Activated naive CD8-positive, alpha-beta T cell treated with anti-CD3 and anti-CD28 coated beads for 36 hours (primary cell): ENCODE results near the gene CMTM5. TPM values are rescaled to one million over a fixed set of nuclear protein-coding genes. Genes with fewer than 3 reads are reported as not detected.
"Not testable (repeated sequence)": the region's sequence is repeated elsewhere in the genome, so short reads cannot be mapped to it uniquely, and the experiment has no call there.

ENCODE experiments used
- DNase-seq: peaks from one replicate; pipeline ENCODE4 v3.0.0; 2021
- H3K27ac Mint-ChIP-seq: one replicate; pipeline ENCODE4 v1.8.0; 2022; ENCODE audit warnings: mild to moderate bottlenecking, moderate library complexity, mixed read lengths
- H3K27me3 Mint-ChIP-seq: one replicate; pipeline ENCODE4 v1.8.0; 2022; ENCODE audit warnings: mild to moderate bottlenecking, mixed read lengths
- H3K36me3 Mint-ChIP-seq: one replicate; pipeline ENCODE4 v1.8.0; 2021; ENCODE audit warnings: mild to moderate bottlenecking, mixed read lengths
- H3K4me1 Mint-ChIP-seq: one replicate; pipeline ENCODE4 v1.8.0; 2021; ENCODE audit warnings: mixed read lengths
- H3K4me3 Mint-ChIP-seq: one replicate; pipeline ENCODE4 v1.8.0; 2022; ENCODE audit warnings: mild to moderate bottlenecking, moderate library complexity, mixed read lengths
- H3K9me3 Mint-ChIP-seq: one replicate; pipeline ENCODE4 v1.8.0; 2022; ENCODE audit warnings: mixed read lengths
- total RNA-seq, 2 experiments: library from RNA; stranded (reverse); gene quantifications; one replicate each; pipeline ENCODE4 v1.2.3, GENCODE V29; 2021

CMTM5 gene
- total RNA-seq, 2 experiments from 2014 or later = not detected

GRCh38 chr14:23380197-23380914, 3.5 kb downstream of the CMTM5 start:
- Mint-ChIP-seq H3K36me3 (no peaks in the 10 kb centered on the region), H3K9me3 (no peaks in the 10 kb centered on the region), H3K27ac (no peak overlapping the region), H3K4me1 (no peaks in the 10 kb centered on the region), H3K4me3 (no peak overlapping the region), H3K27me3 (peaks cover 11% of the 10 kb centered on the region)
- no peak for DNase-seq

GRCh38 chr14:23380976-23381375, 4.1 kb downstream of the CMTM5 start:
- Mint-ChIP-seq H3K27ac (no peak overlapping the region), H3K4me1 (no peaks in the 10 kb centered on the region), H3K4me3 (no peak overlapping the region), H3K27me3 (peaks cover 11% of the 10 kb centered on the region), H3K36me3 (no peaks in the 10 kb centered on the region), H3K9me3 (no peaks in the 10 kb centered on the region)
- DNase-seq = no peak

- Mint-ChIP-seq H3K9me3 (no peaks in the 10 kb centered on the region), H3K4me1 (no peaks in the 10 kb centered on the region), H3K27me3 (peaks cover 11% of the 10 kb centered on the region), H3K4me3 (no peak overlapping the region), H3K36me3 (no peaks in the 10 kb centered on the region), H3K27ac (no peak overlapping the region)
- DNase-seq = no peak
Observed at GRCh38 chr14:23381871-23382270, 5.0 kb downstream of the CMTM5 start.

- H3K36me3 Mint-ChIP-seq = no peaks in the 10 kb centered on the region
- H3K4me1 Mint-ChIP-seq = no peaks in the 10 kb centered on the region
- H3K9me3 Mint-ChIP-seq = no peaks in the 10 kb centered on the region
Observed at GRCh38 chr14:23382276-23382675, 5.4 kb downstream of the CMTM5 start.

GRCh38 chr14:23382731-23383440, 6.0 kb downstream of the CMTM5 start:
- H3K4me3 Mint-ChIP-seq = no peak overlapping the region
- DNase-seq = no peak
- peaks cover 11% of the 10 kb centered on the region for H3K27me3 Mint-ChIP-seq
- H3K27ac Mint-ChIP-seq = no peak overlapping the region
- no peaks in the 10 kb centered on the region for H3K9me3 Mint-ChIP-seq
- no peaks in the 10 kb centered on the region for H3K4me1 Mint-ChIP-seq
- no peaks in the 10 kb centered on the region for H3K36me3 Mint-ChIP-seq

More at GRCh38 chr14:23382276-23382675, 5.4 kb downstream of the CMTM5 start:
- Mint-ChIP-seq H3K27ac (no peak overlapping the region), H3K4me3 (no peak overlapping the region), H3K27me3 (peaks cover 11% of the 10 kb centered on the region)
- DNase-seq = no peak

GRCh38 chr14:23384364-23385080, 7.7 kb downstream of the CMTM5 start:
- peaks cover 9% of the 10 kb centered on the region for H3K27me3 Mint-ChIP-seq
- no peaks in the 10 kb centered on the region for H3K36me3 Mint-ChIP-seq
- H3K27ac Mint-ChIP-seq = no peak overlapping the region
- no peak overlapping the region for H3K4me3 Mint-ChIP-seq
- DNase-seq = no peak
- no peaks in the 10 kb centered on the region for H3K4me1 Mint-ChIP-seq
- H3K9me3 Mint-ChIP-seq = no peaks in the 10 kb centered on the region

GRCh38 chr14:23385244-23385641, 8.4 kb downstream of the CMTM5 start:
- DNase-seq = no peak
- no peak overlapping the region for H3K4me3 Mint-ChIP-seq
- H3K27ac Mint-ChIP-seq = no peak overlapping the region
- H3K27me3 Mint-ChIP-seq = peaks cover 9% of the 10 kb centered on the region
- H3K36me3 Mint-ChIP-seq = no peaks in the 10 kb centered on the region
- H3K4me1 Mint-ChIP-seq = no peaks in the 10 kb centered on the region
- no peaks in the 10 kb centered on the region for H3K9me3 Mint-ChIP-seq

- Mint-ChIP-seq H3K27ac (no peak overlapping the region), H3K27me3 (peaks cover 9% of the 10 kb centered on the region), H3K4me1 (no peaks in the 10 kb centered on the region), H3K4me3 (no peak overlapping the region), H3K9me3 (no peaks in the 10 kb centered on the region), H3K36me3 (no peaks in the 10 kb centered on the region)
- no peak for DNase-seq
Observed at GRCh38 chr14:23385642-23386265, 8.9 kb downstream of the CMTM5 start.

GRCh38 chr14:23386266-23386657, 9.4 kb downstream of the CMTM5 start:
- not testable (repeated sequence) for H3K4me3 Mint-ChIP-seq, H3K27me3 Mint-ChIP-seq, H3K9me3 Mint-ChIP-seq, H3K4me1 Mint-ChIP-seq, H3K27ac Mint-ChIP-seq, DNase-seq, H3K36me3 Mint-ChIP-seq

- Mint-ChIP-seq H3K27ac (no peak overlapping the region), H3K9me3 (no peaks in the 10 kb centered on the region), H3K36me3 (no peaks in the 10 kb centered on the region), H3K4me3 (no peak overlapping the region), H3K4me1 (no peaks in the 10 kb centered on the region), H3K27me3 (peaks cover 8% of the 10 kb centered on the region)
- DNase-seq = no peak
Observed at GRCh38 chr14:23386999-23387398, 10.2 kb downstream of the CMTM5 start.

GRCh38 chr14:23387916-23388882, 11.4 kb downstream of the CMTM5 start:
- no peak overlapping the region for H3K27ac Mint-ChIP-seq
- no peaks in the 10 kb centered on the region for H3K4me1 Mint-ChIP-seq
- no peak overlapping the region for H3K4me3 Mint-ChIP-seq
- no peaks in the 10 kb centered on the region for H3K27me3 Mint-ChIP-seq
- H3K9me3 Mint-ChIP-seq = no peaks in the 10 kb centered on the region
- H3K36me3 Mint-ChIP-seq = no peaks in the 10 kb centered on the region
- no peak for DNase-seq

- DNase-seq = no peak
- no peak overlapping the region for H3K4me3 Mint-ChIP-seq
- H3K27ac Mint-ChIP-seq = no peak overlapping the region
- no peaks in the 10 kb centered on the region for H3K36me3 Mint-ChIP-seq
- H3K9me3 Mint-ChIP-seq = no peaks in the 10 kb centered on the region
- H3K4me1 Mint-ChIP-seq = no peaks in the 10 kb centered on the region
- H3K27me3 Mint-ChIP-seq = no peaks in the 10 kb centered on the region
Observed at GRCh38 chr14:23388996-23389395, 12.2 kb downstream of the CMTM5 start.

GRCh38 chr14:23389396-23389795, 12.6 kb downstream of the CMTM5 start:
- no peaks in the 10 kb centered on the region for H3K27me3 Mint-ChIP-seq
- no peak overlapping the region for H3K27ac Mint-ChIP-seq
- no peak overlapping the region for H3K4me3 Mint-ChIP-seq
- H3K9me3 Mint-ChIP-seq = no peaks in the 10 kb centered on the region
- no peak for DNase-seq
- H3K4me1 Mint-ChIP-seq = no peaks in the 10 kb centered on the region
- no peaks in the 10 kb centered on the region for H3K36me3 Mint-ChIP-seq

- not testable (repeated sequence) for H3K9me3 Mint-ChIP-seq, H3K36me3 Mint-ChIP-seq, H3K27ac Mint-ChIP-seq, H3K4me3 Mint-ChIP-seq, H3K4me1 Mint-ChIP-seq, DNase-seq, H3K27me3 Mint-ChIP-seq
Observed at GRCh38 chr14:23389871-23390270, 13.0 kb downstream of the CMTM5 start.
